GM21528 (cell line): ENCODE measurements around the gene SLITRK2.

Experiments
- ATAC-seq: cut with Tn5 transposase; IDR thresholded peaks from one replicate; pipeline ENCODE4 v1.9.1; 2021; ENCODE audit warnings: mild to moderate bottlenecking, moderate library complexity; ENCODE audit not compliant: unreplicated experiment, low FRiP score

SLITRK2 gene, protein sequence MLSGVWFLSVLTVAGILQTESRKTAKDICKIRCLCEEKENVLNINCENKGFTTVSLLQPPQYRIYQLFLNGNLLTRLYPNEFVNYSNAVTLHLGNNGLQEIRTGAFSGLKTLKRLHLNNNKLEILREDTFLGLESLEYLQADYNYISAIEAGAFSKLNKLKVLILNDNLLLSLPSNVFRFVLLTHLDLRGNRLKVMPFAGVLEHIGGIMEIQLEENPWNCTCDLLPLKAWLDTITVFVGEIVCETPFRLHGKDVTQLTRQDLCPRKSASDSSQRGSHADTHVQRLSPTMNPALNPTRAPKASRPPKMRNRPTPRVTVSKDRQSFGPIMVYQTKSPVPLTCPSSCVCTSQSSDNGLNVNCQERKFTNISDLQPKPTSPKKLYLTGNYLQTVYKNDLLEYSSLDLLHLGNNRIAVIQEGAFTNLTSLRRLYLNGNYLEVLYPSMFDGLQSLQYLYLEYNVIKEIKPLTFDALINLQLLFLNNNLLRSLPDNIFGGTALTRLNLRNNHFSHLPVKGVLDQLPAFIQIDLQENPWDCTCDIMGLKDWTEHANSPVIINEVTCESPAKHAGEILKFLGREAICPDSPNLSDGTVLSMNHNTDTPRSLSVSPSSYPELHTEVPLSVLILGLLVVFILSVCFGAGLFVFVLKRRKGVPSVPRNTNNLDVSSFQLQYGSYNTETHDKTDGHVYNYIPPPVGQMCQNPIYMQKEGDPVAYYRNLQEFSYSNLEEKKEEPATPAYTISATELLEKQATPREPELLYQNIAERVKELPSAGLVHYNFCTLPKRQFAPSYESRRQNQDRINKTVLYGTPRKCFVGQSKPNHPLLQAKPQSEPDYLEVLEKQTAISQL

DNA sequence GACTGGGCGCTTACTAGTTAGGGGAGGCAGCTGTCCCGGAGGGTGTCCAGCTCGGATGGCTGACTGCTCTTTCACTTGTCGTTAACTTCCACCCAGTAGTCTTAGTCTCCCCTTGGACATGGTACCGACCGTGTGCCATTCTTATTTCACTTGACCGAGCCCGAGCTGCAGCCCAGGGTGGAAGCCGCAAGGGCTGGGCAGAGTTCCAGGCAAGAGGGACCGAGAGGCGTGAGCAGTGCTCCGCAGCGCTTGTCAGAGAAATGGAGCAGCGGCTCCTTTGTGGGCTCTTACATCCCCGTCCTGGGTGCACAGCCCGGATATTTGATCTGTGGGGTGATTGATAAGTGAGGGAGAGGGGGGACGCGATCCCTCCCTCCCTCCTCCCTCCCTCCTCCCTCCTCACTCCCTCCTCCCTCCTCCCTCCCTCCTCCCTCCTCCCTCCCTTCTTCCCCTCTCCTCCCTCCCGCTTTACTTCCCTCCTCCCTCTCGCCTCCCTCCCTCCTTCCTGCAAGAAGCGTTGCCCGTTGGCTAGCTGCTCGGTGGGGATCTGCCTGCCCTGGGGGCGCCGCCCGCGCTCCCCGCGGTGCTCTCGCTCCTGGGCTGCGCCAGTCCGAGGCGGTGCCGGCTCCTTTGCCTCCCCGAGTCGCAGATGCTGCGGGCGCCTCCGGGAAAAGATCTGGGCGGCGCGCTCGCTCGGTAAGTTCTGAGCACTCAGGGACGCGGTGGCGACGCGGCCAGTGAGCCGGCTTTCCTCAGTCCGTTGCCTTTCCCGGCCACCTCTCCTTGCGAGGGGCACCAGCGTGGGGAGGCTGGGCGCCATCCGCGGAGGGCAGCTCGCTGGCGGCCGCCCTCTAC, at the start of gene SLITRK2:
Gene SLITRK2 (plus strand): TSS at position 499 of the 855 bp plus-strand sequence. CDS start 4,597 bp downstream, outside the sequence.
- no peak for ATAC-seq

DNA sequence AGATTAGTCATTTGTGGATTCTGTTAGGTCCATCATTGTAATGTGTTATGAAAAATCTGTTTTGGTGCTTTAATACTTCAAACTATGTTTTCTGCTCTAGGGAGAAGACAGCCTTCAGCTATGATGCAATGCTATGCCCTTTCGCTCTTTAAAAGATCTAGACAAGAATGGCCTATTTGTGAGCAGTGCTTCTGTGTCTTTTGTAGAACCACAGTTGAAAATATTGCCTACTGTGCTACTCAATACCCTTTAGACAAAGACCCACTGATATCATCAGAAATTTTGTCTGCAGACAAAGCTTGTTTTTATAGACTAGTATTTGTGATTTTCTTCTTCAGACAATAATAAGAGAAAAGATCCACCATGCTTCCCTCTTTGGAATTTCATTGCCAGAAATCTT, 44.6 kb upstream of the SLITRK2 start:
- ATAC-seq: no peak

GRCh38 chrX:145792281-145792680, 25.3 kb upstream of the SLITRK2 start:
- ATAC-seq: no peak

DNA sequence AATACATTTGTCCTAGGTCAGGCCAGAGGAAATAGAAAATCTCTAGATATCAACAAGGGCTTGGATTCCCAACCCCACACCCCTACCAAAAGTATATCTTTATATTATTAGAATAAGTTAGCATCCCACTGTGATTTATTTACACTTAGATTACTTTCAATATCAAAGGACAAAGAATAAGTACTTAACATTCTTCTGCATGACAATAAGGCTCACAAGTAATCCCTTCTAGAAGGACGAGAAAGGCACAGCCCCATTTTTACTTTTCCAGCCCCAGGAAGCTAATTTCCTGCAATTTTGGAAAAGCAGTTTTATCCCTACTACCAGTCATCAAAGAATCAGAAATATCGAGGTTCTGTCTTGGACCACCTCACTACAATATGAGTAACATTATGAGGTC, 14.1 kb upstream of the SLITRK2 start:
- ATAC-seq: no peak

- ATAC-seq: no peak
These were observed 4.5 kb upstream of the SLITRK2 start for GRCh38 chrX:145813081-145813480.

GRCh38 chrX:145816601-145817315, 871 bp upstream of the SLITRK2 start:
- ATAC-seq: no peak

GRCh38 chrX:145818186-145819113, 821 bp downstream of the SLITRK2 start:
- no peak for ATAC-seq

- ATAC-seq: no peak
These were observed 3.2 kb downstream of the SLITRK2 start for GRCh38 chrX:145820825-145821224.

DNA sequence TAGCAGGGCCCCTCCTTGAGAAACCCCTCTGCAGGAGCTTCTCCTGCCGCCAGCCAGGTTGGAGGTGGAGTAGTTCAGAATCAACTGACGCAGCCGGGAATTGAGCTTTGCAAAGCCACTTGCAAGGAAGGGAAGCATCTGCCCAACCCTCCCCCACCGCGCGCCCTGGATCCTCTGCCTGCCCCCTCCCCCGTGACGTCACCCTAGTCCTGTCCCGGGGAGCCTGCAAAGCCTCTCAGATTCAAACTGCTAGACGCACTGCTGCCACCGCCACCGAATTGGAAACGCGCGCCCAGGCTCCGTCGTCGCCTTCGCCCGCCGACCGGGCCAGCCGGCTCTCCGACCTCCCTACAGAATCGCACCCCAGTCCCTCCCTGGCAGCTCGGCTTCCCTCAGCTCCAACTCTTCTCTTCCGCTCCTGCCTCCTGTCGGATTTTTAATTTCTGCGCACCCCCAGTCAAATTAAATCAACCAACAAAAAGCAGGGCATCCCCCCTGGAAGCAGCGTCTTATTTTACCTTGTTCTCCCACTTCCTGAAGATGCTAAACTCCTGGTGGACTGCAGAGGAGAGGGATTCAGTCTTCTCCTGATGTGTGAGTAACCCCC, 3.8 kb downstream of the SLITRK2 start:
- ATAC-seq: no peak

- no peak for ATAC-seq
These were observed 4.4 kb downstream of the SLITRK2 start for GRCh38 chrX:145821898-145822571.

- ATAC-seq: no peak
These were observed 5.5 kb downstream of the SLITRK2 start for GRCh38 chrX:145823132-145823531.

GRCh38 chrX:145825896-145826295, 8.3 kb downstream of the SLITRK2 start:
- ATAC-seq: no peak

- no peak for ATAC-seq
These were observed 8.8 kb downstream of the SLITRK2 start for GRCh38 chrX:145826466-145826865.

DNA sequence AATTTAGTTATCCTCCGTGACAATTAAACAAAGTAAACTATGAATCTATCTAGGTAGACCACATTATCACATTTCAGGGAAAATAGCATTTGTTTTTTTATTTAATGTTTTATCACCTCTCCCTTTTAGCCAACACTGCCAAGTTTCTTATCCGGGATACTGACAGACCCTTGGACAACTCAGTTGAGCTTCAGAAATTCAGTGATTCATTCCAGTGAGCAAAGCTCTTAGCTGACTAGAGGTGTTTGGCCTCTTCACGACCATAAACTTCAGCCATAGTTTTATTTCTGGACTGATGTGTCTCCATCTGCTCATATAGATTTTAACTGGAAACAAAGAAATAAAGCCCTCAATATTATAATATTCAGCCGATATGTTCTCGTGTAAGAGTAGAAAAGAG, 15.2 kb downstream of the SLITRK2 start:
- no peak for ATAC-seq

DNA sequence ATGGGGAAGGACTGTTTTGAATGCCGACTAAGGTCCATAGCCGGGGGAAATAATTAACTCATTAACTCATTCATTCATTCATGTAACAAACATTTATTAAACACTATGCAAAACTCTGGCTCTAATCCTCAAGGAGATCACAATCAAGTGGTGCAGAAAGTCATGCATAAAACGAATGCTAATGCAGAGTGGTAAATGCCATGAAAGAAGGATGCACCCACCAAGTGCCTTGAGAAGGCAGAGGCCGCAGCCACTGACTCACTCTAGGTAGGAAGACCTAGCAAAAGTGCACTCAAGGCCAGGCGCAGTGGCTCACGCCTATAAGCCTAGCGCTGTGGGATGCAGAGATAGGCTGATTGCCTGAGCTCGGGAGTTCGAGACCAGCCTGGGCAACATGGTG, 22.9 kb downstream of the SLITRK2 start:
- ATAC-seq: no peak

DNA sequence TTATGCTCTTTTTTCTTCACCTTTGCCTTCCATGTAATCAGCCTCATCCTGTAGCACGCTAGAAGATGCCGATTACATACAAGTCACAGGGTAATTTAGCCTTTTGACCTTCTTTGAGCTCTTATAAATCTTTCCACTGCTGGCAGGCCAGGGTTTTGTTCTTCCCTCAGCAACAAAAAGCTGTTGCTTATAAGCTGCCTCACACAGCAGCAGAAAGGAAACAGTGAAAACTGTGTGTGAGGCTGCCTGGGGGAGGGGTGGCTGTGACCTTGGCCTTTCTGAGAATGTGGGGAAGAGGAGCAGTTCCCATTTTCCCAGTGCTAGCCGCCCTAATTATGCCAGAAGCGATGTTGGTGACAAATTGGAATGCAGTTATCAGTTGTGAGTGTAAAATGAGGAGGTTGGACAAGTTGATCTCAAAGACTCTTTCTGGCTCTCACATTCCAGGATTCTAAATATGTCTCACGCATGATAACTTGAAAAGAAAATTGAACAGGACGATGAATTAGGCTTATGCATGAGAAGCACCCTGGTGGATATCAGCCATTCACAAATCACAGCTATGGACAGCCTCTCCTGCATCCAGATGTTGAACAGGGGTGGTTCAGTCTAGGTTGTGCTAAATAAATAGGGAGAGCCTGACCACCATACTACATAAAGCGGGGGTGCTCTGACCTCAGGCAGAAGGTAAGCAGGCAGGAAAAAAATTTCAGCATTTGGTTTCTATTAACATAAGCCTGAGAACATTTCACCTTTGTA, 25.7 kb downstream of the SLITRK2 start:
- no peak for ATAC-seq

GRCh38 chrX:145844886-145845285, 27.3 kb downstream of the SLITRK2 start:
- ATAC-seq: no peak
